Inferior parietal cortex (tissue), 1 donor: ENCODE results near the gene JAG1.

Source experiments
- DNase-seq: peaks from one replicate; pipeline ENCODE4 v3.0.0-alpha.2; 2016; ENCODE audit errors: extremely low spot score

The JAG1 gene

GRCh38 chr20:10699941-10700340 is 26.1 kb upstream of the JAG1 start:
- no peak for DNase-seq

- no peak for DNase-seq
Measured at GRCh38 chr20:10699489-10699888, 25.7 kb upstream of the JAG1 start.

- no peak for DNase-seq
Measured at GRCh38 chr20:10696650-10697049, 22.9 kb upstream of the JAG1 start.

- DNase-seq, result no peak
Measured at GRCh38 chr20:10689385-10689784, 15.6 kb upstream of the JAG1 start.

- DNase-seq, result no peak
Measured at GRCh38 chr20:10687895-10688294, 14.1 kb upstream of the JAG1 start.

- DNase-seq, result no peak
Measured at GRCh38 chr20:10686356-10687133, 12.7 kb upstream of the JAG1 start.

GRCh38 chr20:10683537-10683936 is 9.7 kb upstream of the JAG1 start:
- DNase-seq, result no peak

GRCh38 chr20:10682939-10683338 is 9.1 kb upstream of the JAG1 start:
- no peak for DNase-seq

- DNase-seq, result no peak
Measured at GRCh38 chr20:10681494-10681893, 7.7 kb upstream of the JAG1 start.

- DNase-seq, result no peak
Measured at GRCh38 chr20:10680571-10680970, 6.8 kb upstream of the JAG1 start.

GRCh38 chr20:10679269-10679668 is 5.5 kb upstream of the JAG1 start:
- DNase-seq, result no peak

GRCh38 chr20:10676518-10676917 is 2.7 kb upstream of the JAG1 start:
- no peak for DNase-seq

GRCh38 chr20:10675450-10675848 is 1.6 kb upstream of the JAG1 start:
- DNase-seq, result no peak

- no peak for DNase-seq
Measured at GRCh38 chr20:10674684-10675449, 1.1 kb upstream of the JAG1 start.

GRCh38 chr20:10673176-10673841 is 490 bp downstream of the JAG1 start:
- no peak for DNase-seq

- DNase-seq, result no peak
Measured at GRCh38 chr20:10672624-10673127, 1.1 kb downstream of the JAG1 start.

- no peak for DNase-seq
Measured at GRCh38 chr20:10671919-10672623, 1.7 kb downstream of the JAG1 start.

GRCh38 chr20:10671221-10671918 is 2.4 kb downstream of the JAG1 start:
- no peak for DNase-seq

GRCh38 chr20:10670501-10671220 is 3.1 kb downstream of the JAG1 start:
- DNase-seq, result no peak

- no peak for DNase-seq
Measured at GRCh38 chr20:10669843-10670446, 3.9 kb downstream of the JAG1 start.
